GM21619 (cell line): ENCODE measurements around the gene CD80.

ENCODE experiments used
- ATAC-seq: cut with Tn5 transposase; IDR thresholded peaks from one replicate; pipeline ENCODE4 v1.9.1; 2021; ENCODE audit not compliant: unreplicated experiment

CD80 gene

GRCh38 chr3:119550192-119550910 lies 9.1 kb downstream of the CD80 start:
- ATAC-seq = peak; percentile 30

GRCh38 chr3:119548341-119548740 lies 11.1 kb downstream of the CD80 start:
- no peak for ATAC-seq

GRCh38 chr3:119547227-119547626 lies 12.2 kb downstream of the CD80 start:
- ATAC-seq = no peak

GRCh38 chr3:119543147-119543546 lies 16.3 kb downstream of the CD80 start:
- no peak for ATAC-seq

GRCh38 chr3:119542168-119542767 lies 17.1 kb downstream of the CD80 start:
- peak; percentile 49 for ATAC-seq

GRCh38 chr3:119541547-119541946 lies 17.9 kb downstream of the CD80 start:
- no peak for ATAC-seq

- no peak for ATAC-seq
Observed at GRCh38 chr3:119538772-119539171, 20.6 kb downstream of the CD80 start.

GRCh38 chr3:119536757-119537156 lies 22.7 kb downstream of the CD80 start:
- no peak for ATAC-seq

GRCh38 chr3:119534296-119534695 lies 25.1 kb downstream of the CD80 start:
- no peak for ATAC-seq

- no peak for ATAC-seq
Observed at GRCh38 chr3:119531151-119531550, 28.3 kb downstream of the CD80 start.

GRCh38 chr3:119530456-119530855 lies 29.0 kb downstream of the CD80 start:
- no peak for ATAC-seq

- ATAC-seq = no peak
Observed at GRCh38 chr3:119529883-119530282, 29.5 kb downstream of the CD80 start.

- no peak for ATAC-seq
Observed at GRCh38 chr3:119527714-119528113, 31.7 kb downstream of the CD80 start.

- no peak for ATAC-seq
Observed at GRCh38 chr3:119524931-119525662, 34.3 kb downstream of the CD80 start.

- ATAC-seq = no peak
Observed at GRCh38 chr3:119518026-119518425, 41.4 kb downstream of the CD80 start.

- no peak for ATAC-seq
Observed at GRCh38 chr3:119517112-119517511, 42.3 kb downstream of the CD80 start.

GRCh38 chr3:119514637-119515036 lies 44.8 kb downstream of the CD80 start:
- no peak for ATAC-seq

GRCh38 chr3:119510690-119511089 lies 48.7 kb downstream of the CD80 start:
- ATAC-seq = no peak

GRCh38 chr3:119508172-119508845 lies 51.1 kb downstream of the CD80 start:
- peak; percentile 68 for ATAC-seq

- ATAC-seq = no peak
Observed at GRCh38 chr3:119507404-119507803, 52.0 kb downstream of the CD80 start.

GRCh38 chr3:119506631-119507030 lies 52.8 kb downstream of the CD80 start:
- no peak for ATAC-seq

GRCh38 chr3:119500901-119501300 lies 58.5 kb downstream of the CD80 start:
- no peak for ATAC-seq
